ENCODE measurements around the gene PCNX3. TPM values are rescaled to one million over a fixed set of nuclear protein-coding genes. Genes with fewer than 3 reads are reported as not detected.

Gene PCNX3
- total and polyA plus RNA-seq, 10 of the 15 experiments (the other 5 are each of a cell fraction or from before 2014, with no cell fraction given) = 0.03 to 46.6 (median 8.4) TPM

DNA sequence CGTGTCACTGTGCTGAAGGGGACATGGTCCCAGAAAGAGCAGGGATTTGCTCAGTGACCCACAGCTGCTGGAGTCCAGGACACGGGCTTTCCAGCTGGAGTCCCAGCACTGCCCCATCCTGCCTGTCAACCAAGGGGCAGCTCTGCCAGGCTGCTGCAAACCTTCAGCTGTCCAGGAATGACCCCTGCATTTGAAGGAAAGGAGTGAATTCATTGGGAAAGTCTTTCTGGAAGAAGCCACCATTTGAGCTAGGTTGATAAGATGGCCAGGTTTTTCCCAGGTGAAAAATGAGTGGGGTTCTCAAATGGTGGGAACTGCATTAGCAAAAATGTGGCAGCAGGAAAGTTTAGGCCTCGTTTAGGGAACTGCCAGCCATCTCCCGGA, 29.3 kb upstream of the PCNX3 start:
- in situ Hi-C loops (cut with MboI) (no loop called here), intact Hi-C loops (cut with micrococcal nuclease; ENCODE audit: unreplicated experiment) (no loop called here)
- DNase-seq (ENCODE audit: low read depth, low spot score) (no peak), FAIRE-seq (no peak), ATAC-seq (no peak)
- 82% methylated on average over 4 of the region's 4 CpGs for WGBS (ENCODE audit: insufficient coverage, insufficient replicate concordance, low lambda C conversion rate, missing lambda C conversion rate)
- Histone ChIP-seq H3K4me2 (ENCODE audit: control insufficient read depth, insufficient read depth) (peak overlapping the region; percentile 79), H3K27ac (ENCODE audit: control insufficient read depth, insufficient read depth) (peak overlapping the region; percentile 97), H3K27me3 (replicated peaks in 1 of 2; ENCODE audit: control insufficient read depth in 2 of 2, insufficient read depth in 2 of 2, low read length in 1 of 2) (no peaks in the 10 kb centered on the region), H3K4me3 (peak overlapping the region; percentile 47; the same call in 1 of the 2 replicates), H3K79me2 (ENCODE audit: control insufficient read depth, insufficient read depth, low read length) (peaks cover 16% of the 10 kb centered on the region), H3K9me3 (replicated peaks; ENCODE audit: control insufficient read depth, insufficient read depth, low read length) (no peaks in the 10 kb centered on the region), H4K20me1 (ENCODE audit: control insufficient read depth, insufficient read depth) (no peaks in the 10 kb centered on the region), H3K36me3 (ENCODE audit: control insufficient read depth in 2 of 2, insufficient read depth in 2 of 2, low read length in 1 of 2) (peaks cover 4 to 11% of the 10 kb centered on the region in 2 experiments; a peak in 3 of 4 replicates), H3K9ac (ENCODE audit: control insufficient read depth, insufficient read depth, low read length) (0 out of 2 replicates have a peak overlapping the region, but pooled peaks have one; percentile 7), H3K4me1 (ENCODE audit: control insufficient read depth, insufficient read depth, low read length) (peaks cover 45% of the 10 kb centered on the region), H2AFZ (ENCODE audit: control insufficient read depth, low read depth, low read length) (no peak overlapping the region)
- TF ChIP-seq TARDBP (IDR thresholded peaks at IDR 0.05; ENCODE audit: borderline replicate concordance) (no peak), CHD2 (IDR thresholded peaks at IDR 0.05; ENCODE audit: borderline replicate concordance, low read depth, low read length) (no peak), MXI1 (IDR thresholded peaks at IDR 0.05; ENCODE audit: low read depth, low read length) (no peak)
- POLR2A ChIA-PET = interaction anchor here (0.8 to 6.0 kb wide), 6 partner anchors 9 to 80 kb away, joined by 3 to 129 read pairs (median 16); partner anchors contain the start of genes EHBP1L1, FAM89B, SIPA1 and ZNRD2
- SMC1A ChIA-PET (ENCODE audit: uncharacterized antibody, unreplicated experiment) = interaction anchor here (3.9 to 6.2 kb wide), 3 partner anchors 10 to 45 kb away, joined by 35 to 93 read pairs (median 37); partner anchors contain the start of genes EHBP1L1, FAM89B and ZNRD2
- RAD21 ChIA-PET (ENCODE audit: unreplicated experiment) = interaction anchor here (4.7 to 6.5 kb wide), 3 partner anchors 10 to 45 kb away, joined by 56 to 132 read pairs (median 57); partner anchors contain the start of genes EHBP1L1, FAM89B and ZNRD2
- no TSS peak for BruUV-seq (replicated peaks)
- CTCF ChIA-PET = interaction anchor here (1.0 to 5.9 kb wide), 4 partner anchors 9 to 54 kb away, joined by 4 to 130 read pairs (median 74); partner anchors contain the start of genes EHBP1L1, FAM89B and ZNRD2

DNA sequence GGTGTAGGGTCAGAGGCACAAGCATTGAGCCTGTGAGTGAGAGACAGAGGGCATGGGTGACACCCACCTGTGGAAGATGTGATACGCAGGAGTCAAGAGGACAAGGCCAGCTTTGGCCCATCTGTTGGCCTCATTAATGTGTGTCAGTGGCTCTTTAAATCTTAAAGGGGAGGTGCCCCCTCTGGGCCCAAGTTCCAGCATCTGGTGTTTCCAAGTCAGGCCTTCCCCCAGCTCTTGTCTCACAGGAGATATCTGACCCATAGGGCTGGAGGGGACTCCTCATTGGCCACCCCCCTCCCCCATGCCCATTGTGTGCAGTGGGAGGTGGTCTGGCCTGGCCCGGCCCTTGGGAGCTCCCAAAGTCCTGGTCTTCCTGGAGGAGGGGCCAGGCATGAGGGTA, 28.9 kb upstream of the PCNX3 start:
- POLR2A ChIA-PET = interaction anchor here (0.7 to 6.0 kb wide), 7 partner anchors 10 to 606 kb away, joined by 3 to 129 read pairs (median 7); partner anchors contain the start of genes EHBP1L1, FAM89B, SIPA1 and ZNRD2
- in situ Hi-C loops (cut with MboI) (no loop called here), intact Hi-C loops (cut with micrococcal nuclease; ENCODE audit: unreplicated experiment) (no loop called here)
- peaks cover 45% of the 10 kb centered on the region for H3K4me1 ChIP-seq (ENCODE audit: control insufficient read depth, insufficient read depth, low read length)
- H3K4me3 ChIP-seq = peak overlapping the region; percentile 47; the same call in 1 of the 2 replicates
- H3K27ac ChIP-seq (ENCODE audit: control insufficient read depth, insufficient read depth) = peak overlapping the region; percentile 97
- no TSS peak for BruUV-seq (replicated peaks)
- H3K36me3 ChIP-seq (ENCODE audit: control insufficient read depth in 2 of 2, insufficient read depth in 2 of 2, low read length in 1 of 2) = peaks cover 4 to 11% of the 10 kb centered on the region in 2 experiments; a peak in 3 of 4 replicates
- no peaks in the 10 kb centered on the region for H3K9me3 ChIP-seq (replicated peaks; ENCODE audit: control insufficient read depth, insufficient read depth, low read length)
- WGBS (ENCODE audit: insufficient coverage, insufficient replicate concordance, low lambda C conversion rate, missing lambda C conversion rate) = 68% methylated on average over 2 of the region's 2 CpGs
- H3K4me2 ChIP-seq (ENCODE audit: control insufficient read depth, insufficient read depth) = peak overlapping the region; percentile 79
- H3K27me3 ChIP-seq (replicated peaks in 1 of 2; ENCODE audit: control insufficient read depth in 2 of 2, insufficient read depth in 2 of 2, low read length in 1 of 2) = no peaks in the 10 kb centered on the region
- ATAC-seq (no peak), FAIRE-seq (peak; percentile 88), DNase-seq (ENCODE audit: low read depth, low spot score) (no peak)
- H2AFZ ChIP-seq (ENCODE audit: control insufficient read depth, low read depth, low read length) = no peak overlapping the region
- RAD21 ChIA-PET (ENCODE audit: unreplicated experiment) = interaction anchor here (0.8 to 6.5 kb wide), 5 partner anchors 10 to 61 kb away, joined by 3 to 132 read pairs (median 56); partner anchors contain the start of genes EHBP1L1, FAM89B, SCYL1 and ZNRD2
- peaks cover 16% of the 10 kb centered on the region for H3K79me2 ChIP-seq (ENCODE audit: control insufficient read depth, insufficient read depth, low read length)
- SMC1A ChIA-PET (ENCODE audit: uncharacterized antibody, unreplicated experiment) = interaction anchor here (3.9 to 6.2 kb wide), 3 partner anchors 10 to 45 kb away, joined by 35 to 93 read pairs (median 37); partner anchors contain the start of genes EHBP1L1, FAM89B and ZNRD2
- no peak overlapping the region for H3K9ac ChIP-seq (ENCODE audit: control insufficient read depth, insufficient read depth, low read length)
- CTCF ChIA-PET = interaction anchor here (1.0 to 5.9 kb wide), 5 partner anchors 9 to 54 kb away, joined by 4 to 130 read pairs (median 63); partner anchors contain the start of genes EHBP1L1, FAM89B and ZNRD2
- no peaks in the 10 kb centered on the region for H4K20me1 ChIP-seq (ENCODE audit: control insufficient read depth, insufficient read depth)
- TF ChIP-seq, protein P1, sequence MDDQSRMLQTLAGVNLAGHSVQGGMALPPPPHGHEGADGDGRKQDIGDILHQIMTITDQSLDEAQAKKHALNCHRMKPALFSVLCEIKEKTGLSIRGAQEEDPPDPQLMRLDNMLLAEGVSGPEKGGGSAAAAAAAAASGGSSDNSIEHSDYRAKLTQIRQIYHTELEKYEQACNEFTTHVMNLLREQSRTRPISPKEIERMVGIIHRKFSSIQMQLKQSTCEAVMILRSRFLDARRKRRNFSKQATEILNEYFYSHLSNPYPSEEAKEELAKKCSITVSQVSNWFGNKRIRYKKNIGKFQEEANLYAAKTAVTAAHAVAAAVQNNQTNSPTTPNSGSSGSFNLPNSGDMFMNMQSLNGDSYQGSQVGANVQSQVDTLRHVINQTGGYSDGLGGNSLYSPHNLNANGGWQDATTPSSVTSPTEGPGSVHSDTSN (IDR thresholded peaks at IDR 0.05; ENCODE audit: insufficient replicate concordance, low read depth, low read length) = no peak
- TF ChIP-seq EP300 (IDR thresholded peaks at IDR 0.05; ENCODE audit: borderline replicate concordance in 1 of 2, control insufficient read depth in 1 of 2, low read depth in 2 of 2, low read length in 2 of 2) (no peak), ZNF622 (IDR thresholded peaks at IDR 0.05) (no peak), TCF3 (IDR thresholded peaks at IDR 0.05; ENCODE audit: borderline replicate concordance, insufficient read depth, low read depth, low read length) (no peak), KDM1A (IDR thresholded peaks at IDR 0.05; ENCODE audit: borderline replicate concordance) (no peak), IKZF1 (conservative IDR thresholded peaks at IDR 0.05) (no peak)
- TF ChIP-seq, protein P2, sequence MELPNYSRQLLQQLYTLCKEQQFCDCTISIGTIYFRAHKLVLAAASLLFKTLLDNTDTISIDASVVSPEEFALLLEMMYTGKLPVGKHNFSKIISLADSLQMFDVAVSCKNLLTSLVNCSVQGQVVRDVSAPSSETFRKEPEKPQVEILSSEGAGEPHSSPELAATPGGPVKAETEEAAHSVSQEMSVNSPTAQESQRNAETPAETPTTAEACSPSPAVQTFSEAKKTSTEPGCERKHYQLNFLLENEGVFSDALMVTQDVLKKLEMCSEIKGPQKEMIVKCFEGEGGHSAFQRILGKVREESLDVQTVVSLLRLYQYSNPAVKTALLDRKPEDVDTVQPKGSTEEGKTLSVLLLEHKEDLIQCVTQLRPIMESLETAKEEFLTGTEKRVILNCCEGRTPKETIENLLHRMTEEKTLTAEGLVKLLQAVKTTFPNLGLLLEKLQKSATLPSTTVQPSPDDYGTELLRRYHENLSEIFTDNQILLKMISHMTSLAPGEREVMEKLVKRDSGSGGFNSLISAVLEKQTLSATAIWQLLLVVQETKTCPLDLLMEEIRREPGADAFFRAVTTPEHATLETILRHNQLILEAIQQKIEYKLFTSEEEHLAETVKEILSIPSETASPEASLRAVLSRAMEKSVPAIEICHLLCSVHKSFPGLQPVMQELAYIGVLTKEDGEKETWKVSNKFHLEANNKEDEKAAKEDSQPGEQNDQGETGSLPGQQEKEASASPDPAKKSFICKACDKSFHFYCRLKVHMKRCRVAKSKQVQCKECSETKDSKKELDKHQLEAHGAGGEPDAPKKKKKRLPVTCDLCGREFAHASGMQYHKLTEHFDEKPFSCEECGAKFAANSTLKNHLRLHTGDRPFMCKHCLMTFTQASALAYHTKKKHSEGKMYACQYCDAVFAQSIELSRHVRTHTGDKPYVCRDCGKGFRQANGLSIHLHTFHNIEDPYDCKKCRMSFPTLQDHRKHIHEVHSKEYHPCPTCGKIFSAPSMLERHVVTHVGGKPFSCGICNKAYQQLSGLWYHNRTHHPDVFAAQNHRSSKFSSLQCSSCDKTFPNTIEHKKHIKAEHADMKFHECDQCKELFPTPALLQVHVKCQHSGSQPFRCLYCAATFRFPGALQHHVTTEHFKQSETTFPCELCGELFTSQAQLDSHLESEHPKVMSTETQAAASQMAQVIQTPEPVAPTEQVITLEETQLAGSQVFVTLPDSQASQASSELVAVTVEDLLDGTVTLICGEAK (IDR thresholded peaks at IDR 0.05; ENCODE audit: borderline replicate concordance) = no peak
